Mononuclear cell (primary cell): ENCODE data around the gene PDHB. TPM values are rescaled to one million over a fixed set of nuclear protein-coding genes. Genes with fewer than 3 reads are reported as not detected.
A peak's percentile ranks its signal among the peaks of the same experiment; 100 is the strongest.

Experiments used
- H3K27me3 ChIP-seq: 2 replicates; pipeline ENCODE4 v1.6.0; 2011; ENCODE audit warnings: low read length, control low read depth; ENCODE audit not compliant: insufficient read depth
- H3K4me1 ChIP-seq: 2 replicates; pipeline ENCODE4 v1.5.1; 2011; ENCODE audit warnings: mild to moderate bottlenecking, low read length, control low read depth; ENCODE audit not compliant: insufficient read depth
- H3K4me3 ChIP-seq: 2 replicates; pipeline ENCODE4 v1.5.1; 2011; ENCODE audit warnings: mild to moderate bottlenecking, low read length, moderate library complexity
- H3K9me3 ChIP-seq: 2 replicates; pipeline ENCODE4 v1.5.1; 2011; ENCODE audit warnings: low read depth, mild to moderate bottlenecking, control low read depth, low read length
- total RNA-seq: library from RNA; depleted of rRNA; stranded (reverse); fragments of >200 nt; gene quantifications from one replicate; pipeline ENCODE4 v1.2.3, GENCODE V29; 2012

Gene PDHB
- 21.5 TPM for total RNA-seq

DNA sequence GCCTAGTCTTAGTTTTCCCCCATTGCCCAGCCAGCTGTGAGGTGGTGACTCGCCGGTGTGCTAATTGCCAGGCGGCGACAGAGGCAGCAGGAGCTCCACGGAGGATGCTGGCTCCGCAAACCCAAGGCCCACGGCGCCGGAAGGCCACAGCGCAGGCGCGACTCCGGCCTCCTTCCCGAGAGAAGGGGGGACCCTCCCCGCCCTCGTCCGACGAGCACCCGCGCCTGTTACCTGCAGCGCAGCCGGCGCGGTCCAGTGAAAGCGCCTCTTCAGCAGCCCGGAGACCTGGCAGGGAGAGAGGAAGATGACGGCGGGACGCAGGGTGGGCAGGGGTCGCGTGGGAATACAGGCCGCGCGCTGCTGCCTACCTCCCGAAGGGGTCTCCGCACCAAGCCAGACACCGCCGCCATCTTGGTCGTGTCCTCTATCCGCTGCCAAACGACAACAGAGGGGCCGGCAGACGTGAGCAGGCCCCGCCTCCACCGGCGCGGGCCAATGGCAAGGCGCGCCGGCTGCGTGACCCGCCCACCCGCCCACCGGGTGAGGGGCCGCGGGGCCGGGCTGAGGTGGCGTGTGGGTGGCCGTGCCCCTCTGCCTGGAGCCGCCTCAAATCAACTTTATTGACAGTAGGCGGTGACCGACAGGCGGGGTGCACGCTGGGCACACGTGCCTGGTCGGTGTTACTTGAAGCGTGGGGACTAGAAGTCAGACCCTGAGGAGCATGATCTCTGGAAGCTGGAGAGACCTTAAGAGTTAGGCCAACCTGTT is at the start of gene PDHB:
PDHB (minus strand) TSS at position 433 of the 768 bp plus-strand sequence; CDS start at position 410, 23 bp downstream.
- Histone ChIP-seq H3K9me3 (no peaks in the 10 kb centered on the region), H3K4me1 (peaks cover 18% of the 10 kb centered on the region), H3K27me3 (no peaks in the 10 kb centered on the region), H3K4me3 (peak within 1 kb of the TSS; percentile 85)

- Histone ChIP-seq H3K9me3 (no peaks in the 10 kb centered on the region), H3K4me3 (no peak overlapping the region), H3K4me1 (peaks cover 83% of the 10 kb centered on the region), H3K27me3 (no peaks in the 10 kb centered on the region)
Measured at GRCh38 chr3:58482917-58483636, 49.4 kb upstream of the PDHB start.

DNA sequence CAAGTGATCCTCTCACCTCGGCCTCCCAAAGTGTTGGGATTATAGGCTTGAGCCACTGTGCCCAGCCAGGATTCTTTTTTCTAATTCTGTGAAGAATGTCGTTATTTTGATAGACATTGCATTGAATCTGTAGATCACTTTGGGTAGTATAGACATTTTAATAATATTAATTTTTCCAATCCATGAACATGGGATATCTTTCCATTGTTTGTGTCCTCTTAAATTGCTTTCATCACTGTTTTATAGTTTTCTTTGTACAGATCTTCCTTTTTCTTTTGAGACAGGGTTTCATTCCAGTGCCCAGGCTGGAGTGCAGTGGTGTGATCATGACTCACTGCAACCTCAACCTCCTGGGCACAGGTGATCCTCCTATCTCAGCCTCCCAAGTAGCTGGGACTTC is 46.7 kb upstream of the PDHB start:
- no peak overlapping the region for H3K4me3 ChIP-seq
- H3K27me3 ChIP-seq, result no peaks in the 10 kb centered on the region
- no peaks in the 10 kb centered on the region for H3K9me3 ChIP-seq
- H3K4me1 ChIP-seq, result peaks cover 75% of the 10 kb centered on the region

DNA sequence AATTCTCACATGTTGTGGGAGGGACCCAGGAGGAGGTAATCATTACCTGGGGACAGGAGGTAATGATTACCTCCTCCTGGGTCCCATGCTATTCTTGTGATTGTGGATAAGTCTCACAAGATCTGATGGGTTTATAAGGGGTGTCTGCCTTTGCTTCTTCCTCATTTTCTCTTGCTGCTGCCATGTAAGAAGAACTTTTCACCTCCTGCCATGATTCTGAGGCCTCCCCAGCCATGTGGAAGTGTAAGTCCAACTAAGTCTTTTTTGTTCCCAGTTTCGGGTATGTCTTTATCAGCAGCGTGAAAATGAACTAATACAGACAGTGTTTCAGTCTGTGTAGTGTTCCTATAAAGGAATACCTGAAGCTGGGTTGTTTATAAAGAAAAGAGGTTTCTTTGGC is 45.1 kb upstream of the PDHB start:
- no peaks in the 10 kb centered on the region for H3K27me3 ChIP-seq
- no peaks in the 10 kb centered on the region for H3K9me3 ChIP-seq
- H3K4me1 ChIP-seq, result peaks cover 75% of the 10 kb centered on the region
- H3K4me3 ChIP-seq, result no peak overlapping the region

DNA sequence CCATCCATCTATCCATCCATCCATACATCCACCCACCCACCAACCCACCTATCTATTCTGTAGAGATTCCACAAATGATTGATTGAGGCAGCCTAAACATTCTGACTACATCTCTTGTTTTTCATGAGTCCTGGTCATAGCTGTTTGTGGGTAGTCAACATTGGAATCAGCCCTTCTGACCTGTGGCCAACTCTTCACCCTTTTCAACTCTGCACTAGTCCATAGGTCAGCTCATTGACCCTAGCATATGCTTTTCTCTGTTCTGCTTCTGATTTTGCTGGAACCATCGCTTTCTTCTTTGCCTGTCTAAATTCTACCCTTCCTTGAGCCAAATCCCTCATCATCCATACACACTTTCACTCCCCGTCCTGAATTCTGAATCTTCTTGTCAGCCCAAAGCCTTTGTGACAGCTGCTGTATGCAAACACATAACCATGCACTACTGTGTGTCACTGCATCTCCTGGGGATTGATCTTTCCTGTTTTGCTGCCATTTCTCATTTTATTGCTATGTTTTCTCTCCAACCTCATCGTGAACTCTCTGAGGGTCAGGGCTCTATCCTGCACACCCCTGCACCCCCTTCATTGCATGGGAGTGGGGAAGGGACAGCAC is 41.4 kb upstream of the PDHB start:
- H3K27me3 ChIP-seq, result no peaks in the 10 kb centered on the region
- no peak overlapping the region for H3K4me3 ChIP-seq
- H3K9me3 ChIP-seq, result no peaks in the 10 kb centered on the region
- H3K4me1 ChIP-seq, result peaks cover 93% of the 10 kb centered on the region

GRCh38 chr3:58474348-58474911 is 40.8 kb upstream of the PDHB start:
- Histone ChIP-seq H3K27me3 (no peaks in the 10 kb centered on the region), H3K4me3 (no peak overlapping the region), H3K4me1 (peaks cover 90% of the 10 kb centered on the region), H3K9me3 (no peaks in the 10 kb centered on the region)

DNA sequence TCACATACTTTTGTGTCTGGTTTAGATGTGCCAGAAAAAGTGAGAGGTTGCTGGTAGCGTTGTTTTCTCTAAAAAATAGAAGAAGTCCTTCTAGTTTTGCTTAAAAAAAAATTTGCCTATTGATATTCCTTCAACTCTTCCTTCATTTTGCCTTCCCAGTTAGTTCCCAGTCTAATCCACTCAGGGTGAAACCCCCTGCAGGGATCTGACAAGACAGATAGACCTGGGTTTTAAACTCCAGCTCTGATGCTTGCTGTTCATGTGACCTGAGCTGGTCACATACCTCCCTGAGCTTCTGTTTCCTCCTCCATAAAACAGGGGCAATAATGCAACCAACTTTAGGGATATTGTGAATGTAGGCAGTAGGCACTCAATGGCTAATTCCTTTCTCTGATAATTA is 39.6 kb upstream of the PDHB start:
- no peaks in the 10 kb centered on the region for H3K27me3 ChIP-seq
- H3K4me3 ChIP-seq, result no peak overlapping the region
- peaks cover 84% of the 10 kb centered on the region for H3K4me1 ChIP-seq
- H3K9me3 ChIP-seq, result no peaks in the 10 kb centered on the region

DNA sequence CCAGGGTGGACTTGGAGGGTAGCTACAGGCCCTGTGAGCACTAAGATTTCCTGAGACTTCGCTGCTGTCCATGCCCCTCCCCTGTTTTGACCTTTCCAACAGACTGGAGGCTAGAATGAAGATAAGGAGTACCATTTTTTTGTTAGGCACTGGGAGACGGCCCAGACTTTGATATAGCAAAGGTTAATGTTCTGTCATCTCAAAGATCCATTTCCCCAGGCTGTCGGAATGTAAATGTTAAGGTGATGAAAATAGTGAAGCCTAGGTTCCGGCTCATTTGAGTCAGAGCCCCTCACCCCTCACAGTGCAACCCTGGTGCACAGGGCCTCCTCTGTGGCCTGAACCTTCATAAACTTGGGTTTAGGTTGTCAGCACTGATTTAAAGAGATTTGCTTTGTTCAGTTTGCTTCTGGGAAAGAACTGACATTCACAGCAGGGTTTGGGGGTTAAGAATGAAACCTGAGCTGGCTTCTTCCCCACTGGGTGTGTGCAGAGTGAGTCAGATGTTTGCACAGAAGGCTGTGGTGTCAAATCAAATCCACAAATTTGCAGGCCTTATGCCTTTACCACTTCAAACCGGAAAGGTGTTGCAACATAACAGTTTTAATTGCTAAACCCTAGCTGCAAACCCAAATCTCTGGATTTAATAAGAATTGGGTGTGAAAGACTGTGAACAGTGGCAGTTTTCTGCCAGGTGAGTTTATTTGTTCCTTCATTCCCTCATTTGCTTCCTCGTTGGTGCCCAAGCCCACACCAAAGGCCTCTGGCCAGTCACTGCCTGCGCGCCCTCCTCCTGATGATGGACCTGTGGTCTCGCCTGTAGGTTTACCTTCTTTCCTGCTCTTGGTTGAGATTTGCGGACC is 37.6 kb upstream of the PDHB start:
- Histone ChIP-seq H3K4me1 (peaks cover 71% of the 10 kb centered on the region), H3K27me3 (no peaks in the 10 kb centered on the region), H3K9me3 (no peaks in the 10 kb centered on the region), H3K4me3 (peak overlapping the region; percentile 17)

GRCh38 chr3:58470363-58471024 is 36.9 kb upstream of the PDHB start:
- H3K4me1 ChIP-seq, result peaks cover 64% of the 10 kb centered on the region
- no peak overlapping the region for H3K4me3 ChIP-seq
- no peaks in the 10 kb centered on the region for H3K27me3 ChIP-seq
- no peaks in the 10 kb centered on the region for H3K9me3 ChIP-seq

DNA sequence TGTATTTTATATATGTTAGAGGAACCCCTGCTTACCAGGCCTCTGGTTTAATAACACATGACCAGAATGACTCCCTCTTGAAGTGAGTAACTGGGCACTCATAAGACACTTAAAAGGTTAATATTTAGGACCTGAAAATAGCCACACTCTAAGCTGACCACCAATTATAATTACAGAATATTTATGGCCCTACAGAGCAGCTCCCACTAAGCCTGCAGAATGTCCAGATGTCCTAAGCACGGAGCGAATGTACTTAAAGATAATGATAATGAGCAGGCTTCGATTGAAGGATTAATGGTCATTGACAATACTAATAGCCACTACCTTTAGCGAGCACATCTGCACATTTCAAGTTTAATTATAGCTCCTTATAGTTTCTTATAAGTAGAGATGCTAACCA is 35.5 kb upstream of the PDHB start:
- Histone ChIP-seq H3K4me3 (no peak overlapping the region), H3K4me1 (peaks cover 50% of the 10 kb centered on the region)

DNA sequence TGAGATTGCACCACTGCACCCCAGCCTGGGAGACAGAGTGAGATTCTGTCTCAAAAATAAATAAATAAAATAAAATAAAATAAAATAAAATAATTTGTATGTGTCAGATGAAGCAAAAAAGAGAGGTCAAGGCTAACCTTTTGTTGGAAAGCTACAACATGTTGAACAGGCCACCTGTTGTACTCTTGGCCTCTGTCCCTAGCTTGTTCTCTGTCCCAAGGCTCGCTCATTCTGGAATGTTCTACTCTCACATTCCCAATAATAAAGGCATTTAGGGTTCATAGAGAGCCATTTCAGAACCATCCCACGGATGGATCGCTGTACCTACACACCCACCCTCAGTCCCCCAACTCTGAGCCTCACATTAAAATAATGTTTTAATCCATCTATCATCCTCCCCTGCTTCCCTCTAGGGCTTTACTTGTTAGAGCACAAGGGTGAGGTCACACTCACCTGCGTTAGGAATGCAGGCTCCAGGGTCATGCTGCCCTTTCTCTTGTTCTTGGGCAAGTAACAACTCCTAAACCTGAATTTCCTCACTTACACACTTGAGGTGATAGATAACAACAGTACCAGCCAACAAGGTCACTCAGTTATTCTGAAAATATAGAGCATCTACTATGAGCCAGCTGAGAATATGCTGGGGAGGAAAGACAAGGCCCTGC is 33.4 kb upstream of the PDHB start:
- no peak overlapping the region for H3K4me3 ChIP-seq
- no peaks in the 10 kb centered on the region for H3K27me3 ChIP-seq
- no peaks in the 10 kb centered on the region for H3K9me3 ChIP-seq
- H3K4me1 ChIP-seq, result peaks cover 43% of the 10 kb centered on the region

More for the DNA sequence above, 35.5 kb upstream of the PDHB start:
- H3K9me3 ChIP-seq, result no peaks in the 10 kb centered on the region
- H3K27me3 ChIP-seq, result no peaks in the 10 kb centered on the region

- Histone ChIP-seq H3K9me3 (no peaks in the 10 kb centered on the region), H3K4me1 (peaks cover 22% of the 10 kb centered on the region), H3K4me3 (no peak overlapping the region), H3K27me3 (no peaks in the 10 kb centered on the region)
Measured at GRCh38 chr3:58464866-58465265, 31.2 kb upstream of the PDHB start.

GRCh38 chr3:58463942-58464271 is 30.3 kb upstream of the PDHB start:
- H3K9me3 ChIP-seq, result no peaks in the 10 kb centered on the region
- H3K4me1 ChIP-seq, result peaks cover 19% of the 10 kb centered on the region
- H3K27me3 ChIP-seq, result no peaks in the 10 kb centered on the region
- no peak overlapping the region for H3K4me3 ChIP-seq
